Endothelial cell of umbilical vein (primary cell): Measurements from ENCODE around the gene TEAD4. TPM values are rescaled to one million over a fixed set of nuclear protein-coding genes. Genes with fewer than 3 reads are reported as not detected.

Source experiments
- BruUV-seq: library from RNA; stranded (reverse); fragments of 400-500 nt; replicated peaks from 2 replicates; lab custom pipeline; 2021; lab: Mats Ljungman, UMichigan
- CTCF ChIA-PET: fragments of 300-600, 350-600 bp; sonication (Branson Sonifier 250); formaldehyde crosslinking; loops from one replicate; lab custom pipeline; 2021; ENCODE audit warnings: antibody characterized with exemption, inconsistent platforms; lab: Charles Lee
- POLR2A ChIA-PET: fragments of 300-600, 350-600 bp; sonication (Branson Sonifier 250); formaldehyde crosslinking; loops from one replicate; lab custom pipeline; 2021; ENCODE audit warnings: antibody characterized with exemption, inconsistent platforms; lab: Charles Lee
- DNase-seq: peaks from one replicate; pipeline ENCODE4 v3.0.0-alpha.2; 2011; ENCODE audit warnings: low read depth, low spot score
- FAIRE-seq: peaks from 2 replicates; lab custom pipeline; 2011; peaks lifted over from hg19 to GRCh38; lab: Jason Lieb, UNC
- H2AFZ ChIP-seq: 2 replicates; pipeline ENCODE4 v1.6.0; 2012; ENCODE audit warnings: low read depth, low read length, control low read depth, inconsistent platforms
- H3K27ac ChIP-seq: 2 replicates; pipeline ENCODE4 v1.5.1; 2011; ENCODE audit warnings: low read depth, mild to moderate bottlenecking, control low read depth, low read length, moderate library complexity; ENCODE audit not compliant: insufficient read depth
- H3K27me3 ChIP-seq, 2 experiments: 2 replicates each; pipeline versions ENCODE4 v1.6.0 to v1.6.1; 2011; ENCODE audit warnings: low read length in 2 of 2, mixed read lengths in 1 of 2; ENCODE audit not compliant: control insufficient read depth in 2 of 2, insufficient read depth in 2 of 2
- H3K36me3 ChIP-seq, 2 experiments: 2 replicates in 1 of 2; 3 replicates in 1 of 2; pipeline ENCODE4 v1.5.1; 2011; ENCODE audit warnings: low read length in 2 of 2, mild to moderate bottlenecking in 1 of 2, moderate library complexity in 1 of 2; ENCODE audit not compliant: control insufficient read depth in 2 of 2, insufficient read depth in 2 of 2; ENCODE audit errors: extremely low read depth in 1 of 2
- H3K4me1 ChIP-seq: 3 replicates; pipeline ENCODE4 v1.5.1; 2011; ENCODE audit warnings: mild to moderate bottlenecking, low read length; ENCODE audit not compliant: control insufficient read depth, insufficient read depth; ENCODE audit errors: extremely low read depth
- H3K4me2 ChIP-seq: 2 replicates; pipeline ENCODE4 v1.6.1; 2011; ENCODE audit warnings: low read length, control low read depth, mixed read lengths; ENCODE audit not compliant: insufficient read depth
- H3K4me3 ChIP-seq, 3 experiments: fragments of 200-600 bp in 1 of 3; sonication (generic), shearing (Covaris generic) in 1 of 3; replicated peaks in 1 of 3; 2 replicates each; pipeline ENCODE4 v1.5.1; 2011 to 2016; ENCODE audit warnings: control low read depth in 3 of 3, low read length in 3 of 3, mild to moderate bottlenecking in 2 of 3, inconsistent platforms in 1 of 3, low read depth in 1 of 3, moderate library complexity in 1 of 3; ENCODE audit not compliant: insufficient read depth in 1 of 3
- H3K79me2 ChIP-seq: 2 replicates; pipeline ENCODE4 v1.6.0; 2012; ENCODE audit warnings: low read length, inconsistent platforms; ENCODE audit not compliant: control insufficient read depth, insufficient read depth
- H3K9ac ChIP-seq: replicated peaks from 2 replicates; pipeline ENCODE3; 2011; ENCODE audit warnings: low read length, control low read depth; ENCODE audit not compliant: insufficient read depth; ENCODE audit errors: extremely low read depth
- H3K9me1 ChIP-seq: replicated peaks from 3 replicates; pipeline ENCODE4 v1.6.0; 2011; ENCODE audit warnings: mild to moderate bottlenecking, low read length; ENCODE audit not compliant: control insufficient read depth, insufficient read depth; ENCODE audit errors: extremely low read depth
- H3K9me3 ChIP-seq: replicated peaks from 2 replicates; pipeline ENCODE4 v1.5.1; 2012; ENCODE audit warnings: low read length, inconsistent platforms; ENCODE audit not compliant: control insufficient read depth, insufficient read depth
- H4K20me1 ChIP-seq: replicated peaks from 2 replicates; pipeline ENCODE3; 2011; ENCODE audit warnings: mild to moderate bottlenecking, low read length; ENCODE audit not compliant: control insufficient read depth, insufficient read depth; ENCODE audit errors: extremely low read depth
- EZH2 ChIP-seq: IDR thresholded peaks from 2 replicates; pipeline ENCODE4 v1.6.1; 2012; ENCODE audit warnings: borderline replicate concordance, low read depth, mild to moderate bottlenecking, moderate library complexity, low read length, inconsistent platforms; ENCODE audit not compliant: severe bottlenecking
- FOS ChIP-seq: IDR thresholded peaks from 2 replicates; pipeline ENCODE4 v1.6.1; 2011; ENCODE audit warnings: mild to moderate bottlenecking, low read length, moderate library complexity, borderline replicate concordance; ENCODE audit not compliant: insufficient read depth
- GATA2 ChIP-seq: IDR thresholded peaks from 2 replicates; pipeline ENCODE4 v1.7.0; 2011; ENCODE audit warnings: low read depth, mild to moderate bottlenecking, moderate library complexity, mixed read lengths, low read length; ENCODE audit not compliant: insufficient read length, insufficient read depth
- JUN ChIP-seq: IDR thresholded peaks from 2 replicates; pipeline ENCODE4 v1.6.1; 2011; ENCODE audit warnings: borderline replicate concordance, low read depth; ENCODE audit not compliant: insufficient read length, insufficient read depth
- MYC ChIP-seq: IDR thresholded peaks from one replicate; pipeline ENCODE4 v1.6.1; 2011; ENCODE audit warnings: mild to moderate bottlenecking, low read depth, low read length
- POLR2A ChIP-seq: IDR thresholded peaks from 2 replicates; pipeline ENCODE4 v1.6.1; 2012; ENCODE audit warnings: low read depth, mild to moderate bottlenecking, control low read depth, low read length
- POLR2AphosphoS5 ChIP-seq: IDR thresholded peaks from 2 replicates; pipeline ENCODE4 v1.6.1; 2012; ENCODE audit warnings: low read depth, mild to moderate bottlenecking, control low read depth, low read length, moderate library complexity; ENCODE audit not compliant: insufficient read depth
- dilution Hi-C: fragments of 300-500 bp; cut with MboI; formaldehyde crosslinking; loops from one replicate; pipeline ENCODE4 v1.15.0; 2019; ENCODE audit warnings: low sequenced_read_pairs; ENCODE audit not compliant: extremely low pct_ligation_motif_present
- intact Hi-C: fragments of 100-400 bp; cut with micrococcal nuclease; formaldehyde crosslinking; loops from one replicate; pipeline ENCODE4 v1.10.0; 2022
- polyA plus RNA-seq, 4 experiments: library from polyadenylated mRNA; depleted of rRNA in 3 of 4; stranded (reverse) in 3 of 4; unstranded in 1 of 4; fragments of >200 nt; gene quantifications; 2 replicates each; pipeline versions ENCODE4 v1.2.1 to v1.2.3, GENCODE V29; 2011 to 2012; ENCODE audit warnings: missing spikeins in 1 of 4
- total RNA-seq: library from RNA; stranded (reverse); gene quantifications from 2 replicates; pipeline ENCODE4 v1.2.3, GENCODE V29; 2021
- TF ChIP-seq, protein P1 (sequence below): IDR thresholded peaks from 2 replicates; pipeline ENCODE4 v1.6.1; 2011; ENCODE audit not compliant: insufficient read depth, insufficient read length
- TF ChIP-seq, protein P2 (sequence below), 2 donors: IDR thresholded peaks; 1 replicate in 1 of 2; 2 replicates in 1 of 2; pipeline ENCODE4 v1.5.1; 2011; ENCODE audit warnings: low read length in 2 of 2, mild to moderate bottlenecking in 2 of 2, moderate library complexity in 2 of 2, control low read depth in 1 of 2, inconsistent platforms in 1 of 2, low read depth in 1 of 2; ENCODE audit not compliant: insufficient read depth in 1 of 2; ENCODE audit errors: extremely low read depth in 1 of 2

The TEAD4 gene
- total and polyA plus RNA-seq, 2 donors (not counting 3 experiments of a cell fraction or from before 2014, with no cell fraction given) = 34.4 to 46.0 TPM

GRCh38 chr12:2960996-2961616, 1.9 kb downstream of the TEAD4 start:
- TF ChIP-seq POLR2A (no peak), FOS (no peak), EZH2 (no peak), JUN (no peak), MYC (no peak), POLR2AphosphoS5 (no peak), GATA2 (no peak)
- TF ChIP-seq, protein P1, sequence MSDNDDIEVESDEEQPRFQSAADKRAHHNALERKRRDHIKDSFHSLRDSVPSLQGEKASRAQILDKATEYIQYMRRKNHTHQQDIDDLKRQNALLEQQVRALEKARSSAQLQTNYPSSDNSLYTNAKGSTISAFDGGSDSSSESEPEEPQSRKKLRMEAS = no peak
- TF ChIP-seq, protein P2, sequence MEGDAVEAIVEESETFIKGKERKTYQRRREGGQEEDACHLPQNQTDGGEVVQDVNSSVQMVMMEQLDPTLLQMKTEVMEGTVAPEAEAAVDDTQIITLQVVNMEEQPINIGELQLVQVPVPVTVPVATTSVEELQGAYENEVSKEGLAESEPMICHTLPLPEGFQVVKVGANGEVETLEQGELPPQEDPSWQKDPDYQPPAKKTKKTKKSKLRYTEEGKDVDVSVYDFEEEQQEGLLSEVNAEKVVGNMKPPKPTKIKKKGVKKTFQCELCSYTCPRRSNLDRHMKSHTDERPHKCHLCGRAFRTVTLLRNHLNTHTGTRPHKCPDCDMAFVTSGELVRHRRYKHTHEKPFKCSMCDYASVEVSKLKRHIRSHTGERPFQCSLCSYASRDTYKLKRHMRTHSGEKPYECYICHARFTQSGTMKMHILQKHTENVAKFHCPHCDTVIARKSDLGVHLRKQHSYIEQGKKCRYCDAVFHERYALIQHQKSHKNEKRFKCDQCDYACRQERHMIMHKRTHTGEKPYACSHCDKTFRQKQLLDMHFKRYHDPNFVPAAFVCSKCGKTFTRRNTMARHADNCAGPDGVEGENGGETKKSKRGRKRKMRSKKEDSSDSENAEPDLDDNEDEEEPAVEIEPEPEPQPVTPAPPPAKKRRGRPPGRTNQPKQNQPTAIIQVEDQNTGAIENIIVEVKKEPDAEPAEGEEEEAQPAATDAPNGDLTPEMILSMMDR (IDR thresholded peaks at IDR 0.05; ENCODE audit: extremely low read depth in 1 of 2, insufficient read depth in 1 of 2, low read depth in 1 of 2, low read length in 2 of 2) = no peak
- H3K9me3 ChIP-seq = no peaks in the 10 kb centered on the region
- FAIRE-seq (no peak), DNase-seq (peak; percentile 48)
- peaks cover 48% of the 10 kb centered on the region for H3K4me1 ChIP-seq
- ChIA-PET POLR2A (no interaction called here), CTCF (interaction anchor here (0.7 to 1.6 kb wide), 5 partner anchors 17 to 107 kb away, joined by 3 to 6 read pairs (median 5); no protein-coding TSS in a partner anchor)
- no peak overlapping the region for H2AFZ ChIP-seq
- no peaks in the 10 kb centered on the region for H3K36me3 ChIP-seq
- TSS peak; percentile 4 for BruUV-seq
- no peaks in the 10 kb centered on the region for H4K20me1 ChIP-seq
- peak overlapping the region in 2 of 3 experiments; percentile 55 to 65 for H3K4me3 ChIP-seq
- no peak overlapping the region for H3K9ac ChIP-seq
- intact Hi-C loops = loop anchor here (5.0 kb wide), 1 partner anchor 136 kb away; no protein-coding TSS in a partner anchor
- H3K79me2 ChIP-seq = peaks cover 47% of the 10 kb centered on the region
- H3K27me3 ChIP-seq = no peaks in the 10 kb centered on the region
- dilution Hi-C loops = no loop called here
- no peaks in the 10 kb centered on the region for H3K9me1 ChIP-seq
- no peak overlapping the region for H3K27ac ChIP-seq
- H3K4me2 ChIP-seq = peak overlapping the region; percentile 88
